Transverse colon (tissue), 4 donors: ENCODE measurements around the gene KCNMB3. TPM values are rescaled to one million over a fixed set of nuclear protein-coding genes. Genes with fewer than 3 reads are reported as not detected.

Source experiments
- DNase-seq: peaks from one replicate; pipeline ENCODE4 v3.0.0-alpha.2; 2019
- H3K27ac ChIP-seq, 4 donors: fragments of 200-600 bp; sonication (generic); 2 replicates each; pipeline ENCODE4 v1.5.1; 2016 to 2018; ENCODE audit warnings: inconsistent platforms in 4 of 4
- H3K27me3 ChIP-seq: fragments of 200-600 bp; sonication (generic); 2 replicates; pipeline ENCODE4 v1.5.1; 2017; ENCODE audit warnings: inconsistent platforms
- H3K36me3 ChIP-seq, 4 donors: fragments of 200-600 bp; sonication (generic); 2 replicates each; pipeline ENCODE4 v1.5.1; 2017 to 2019; ENCODE audit warnings: inconsistent platforms in 4 of 4
- H3K4me1 ChIP-seq, 4 donors: fragments of 200-600 bp; sonication (generic); 2 replicates each; pipeline ENCODE4 v1.5.1; 2017 to 2020; ENCODE audit warnings: inconsistent platforms in 4 of 4
- H3K4me3 ChIP-seq, 4 donors: fragments of 200-600 bp; sonication (generic); 1 replicate in 1 of 4; 2 replicates in 3 of 4; pipeline versions ENCODE4 v1.5.1 to v1.6.1; 2017 to 2019; ENCODE audit warnings: inconsistent platforms in 4 of 4
- H3K9me3 ChIP-seq, 2 donors: fragments of 200-600 bp; sonication (generic); 2 replicates each; pipeline ENCODE4 v1.5.1; 2017 to 2019; ENCODE audit warnings: inconsistent platforms in 2 of 2
- CTCF ChIP-seq, 5 experiments: fragments of 200-600 bp in 3 of 5; fragments of 450-650 bp in 2 of 5; sonication (generic) in 3 of 5; IDR thresholded peaks; 1 replicate in 2 of 5; 2 replicates in 3 of 5; pipeline ENCODE4 v1.5.1; 2016 to 2017; ENCODE audit warnings: antibody characterized with exemption in 5 of 5, inconsistent platforms in 3 of 5, mild to moderate bottlenecking in 2 of 5, moderate library complexity in 1 of 5
- EP300 ChIP-seq: sonication (generic); formaldehyde crosslinking; IDR thresholded peaks from one replicate; pipeline ENCODE4 v1.6.1; 2017; ENCODE audit warnings: antibody characterized with exemption, low read depth
- POLR2A ChIP-seq: fragments of 450-650 bp; IDR thresholded peaks from one replicate; pipeline ENCODE4 v1.6.1; 2016; ENCODE audit warnings: antibody characterized with exemption, mild to moderate bottlenecking, moderate library complexity
- POLR2AphosphoS5 ChIP-seq, 3 donors: sonication (generic); formaldehyde crosslinking; IDR thresholded peaks; one replicate each; pipeline ENCODE4 v1.6.1; 2016; ENCODE audit warnings: antibody characterized with exemption in 3 of 3
- WGBS, 2 donors: methylation state at CpG; one replicate each; pipeline ENCODE4 v1.1.5; 2018; ENCODE audit warnings: low coverage in 1 of 2; 5-methylcytosine and 5-hydroxymethylcytosine counted together
- in situ Hi-C, 4 donors: fragments of 200-750 bp; cut with MboI; loops; one replicate each; pipeline versions ENCODE4 v1.15.0 to v1.15.1; 2017; ENCODE audit warnings: low sequenced_read_pairs in 3 of 4, low pct_ligation_motif_present in 1 of 4, low pct_unique_long_range_greater_than_20kb in 1 of 4
- intact Hi-C: fragments of 100-400 bp; cut with DNase I; formaldehyde crosslinking; loops from one replicate; pipeline ENCODE4 v1.15.1; 2023; ENCODE audit warnings: low total_unique reads
- total RNA-seq, 4 donors: library from RNA; depleted of rRNA; stranded (reverse); fragments of >200 nt; gene quantifications; one replicate each; pipeline ENCODE4 v1.1.0, GENCODE V29; 2016

Gene KCNMB3
- total RNA-seq, result 1 to 10 TPM; 1.1 to 6.8 (median 2.7) TPM

GRCh38 chr3:179250803-179251476, at the start of gene KCNMB3:
TSS of gene KCNMB3 (minus strand) at chr3:179251114. CDS start at chr3:179250990, 124 bp downstream.
- 68 to 75% methylated on average over 4 to 6 of the region's 6 CpGs for WGBS, 2 donors
- in situ Hi-C loops, result no loop called here
- H3K4me1 ChIP-seq, result no peaks in the 10 kb centered on the region

DNA sequence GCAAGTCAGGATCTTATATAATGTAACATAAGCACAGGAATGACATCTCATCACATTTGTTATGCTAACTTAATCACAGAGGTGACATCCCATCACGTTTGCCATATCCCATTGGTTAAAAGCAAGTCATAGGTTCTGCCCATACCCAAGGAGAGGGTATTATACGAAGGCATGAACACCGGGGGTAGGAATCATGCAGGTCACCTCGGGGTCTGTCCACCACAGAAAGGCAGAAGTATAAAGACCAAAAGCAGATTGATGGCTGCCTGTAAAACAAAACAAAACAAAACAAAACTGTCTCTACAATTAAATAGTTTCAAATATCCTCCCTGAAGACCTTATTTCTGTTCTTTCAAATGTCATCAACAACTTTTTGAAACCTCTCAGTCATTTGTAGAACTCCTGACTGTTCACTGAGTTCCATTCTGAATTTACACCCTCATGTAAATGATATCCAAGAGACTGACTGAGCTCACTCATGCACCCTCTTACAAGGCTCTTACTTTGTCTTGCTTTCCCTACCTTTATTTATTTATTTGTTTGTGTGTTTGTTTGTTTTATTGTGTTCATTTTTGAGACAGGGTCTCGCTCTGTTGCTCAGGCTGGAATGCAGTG, 49.2 kb upstream of the KCNMB3 start:
- Histone ChIP-seq H3K9me3 (no peaks in the 10 kb centered on the region), H3K4me1 (no peaks in the 10 kb centered on the region), H3K27ac (no peak overlapping the region), H3K27me3 (no peaks in the 10 kb centered on the region), H3K4me3 (no peak overlapping the region), H3K36me3 (no peaks in the 10 kb centered on the region)
- in situ Hi-C loops, result loop anchor here in 3 of 4 donors (10.0 to 25.0 kb wide), 2 partner anchors 188 to 285 kb away; no protein-coding TSS in a partner anchor
- TF ChIP-seq CTCF (IDR thresholded peaks at IDR 0.05), result no peak
- TF ChIP-seq POLR2A, result no peak
- TF ChIP-seq EP300, result no peak
- TF ChIP-seq POLR2AphosphoS5 (IDR thresholded peaks at IDR 0.05), result no peak
- 67 to 72% methylated on average over 5 of the region's 5 CpGs for WGBS, 2 donors
- intact Hi-C loops, result no loop called here
- no peak for DNase-seq

More at GRCh38 chr3:179250803-179251476, at the start of gene KCNMB3:
- intact Hi-C loops, result loop anchor here (1.0 kb wide), 1 partner anchor 43 kb away; no protein-coding TSS in a partner anchor
- H3K4me3 ChIP-seq, result no peak within 1 kb of the TSS
- no peak for DNase-seq
- no peaks in the 10 kb centered on the region for H3K36me3 ChIP-seq
- TF ChIP-seq EP300 (no peak), CTCF (IDR thresholded peaks at IDR 0.05) (no peak), POLR2AphosphoS5 (IDR thresholded peaks at IDR 0.05) (no peak), POLR2A (no peak)
- H3K9me3 ChIP-seq, result no peaks in the 10 kb centered on the region
- H3K27me3 ChIP-seq, result no peaks in the 10 kb centered on the region
- H3K27ac ChIP-seq, result no peak within 1 kb of the TSS

GRCh38 chr3:179299316-179299715, 48.4 kb upstream of the KCNMB3 start:
- no peaks in the 10 kb centered on the region for H3K9me3 ChIP-seq
- H3K4me3 ChIP-seq, result no peak overlapping the region
- no peaks in the 10 kb centered on the region for H3K27me3 ChIP-seq
- in situ Hi-C loops (no loop called here), intact Hi-C loops (no loop called here)
- no peaks in the 10 kb centered on the region for H3K36me3 ChIP-seq
- TF ChIP-seq POLR2AphosphoS5 (IDR thresholded peaks at IDR 0.05), result no peak
- no peak for TF ChIP-seq POLR2A
- TF ChIP-seq CTCF (IDR thresholded peaks at IDR 0.05), result no peak
- no peak for TF ChIP-seq EP300
- no peaks in the 10 kb centered on the region for H3K4me1 ChIP-seq
- no peak for DNase-seq
- no peak overlapping the region for H3K27ac ChIP-seq
- WGBS, 2 donors, result 88 to 90% methylated on average over 2 of the region's 2 CpGs

GRCh38 chr3:179297971-179298725, 47.2 kb upstream of the KCNMB3 start:
- no peak for DNase-seq
- no peak for TF ChIP-seq EP300
- in situ Hi-C loops (no loop called here), intact Hi-C loops (no loop called here)
- 69 to 73% methylated on average over 3 to 5 of the region's 5 CpGs for WGBS, 2 donors
- H3K27me3 ChIP-seq, result no peaks in the 10 kb centered on the region
- no peaks in the 10 kb centered on the region for H3K4me1 ChIP-seq
- H3K9me3 ChIP-seq, result no peaks in the 10 kb centered on the region
- no peak overlapping the region for H3K27ac ChIP-seq
- no peaks in the 10 kb centered on the region for H3K36me3 ChIP-seq
- H3K4me3 ChIP-seq, result no peak overlapping the region
